ENCODE results near the gene STPG4. TPM values are rescaled to one million over a fixed set of nuclear protein-coding genes. Genes with fewer than 3 reads are reported as not detected.
A peak's percentile ranks its signal among the peaks of the same experiment; 100 is the strongest.

Gene STPG4
- total RNA-seq, 1 experiment from 2014 or later = 0.79 TPM

- Mint-ChIP-seq H3K9me3 (ENCODE audit: unreplicated experiment) (no peaks in the 10 kb centered on the region), H3K36me3 (ENCODE audit: insufficient read depth, unreplicated experiment) (peaks cover 74% of the 10 kb centered on the region), H3K27ac (ENCODE audit: unreplicated experiment) (peak overlapping the region; percentile 89), H3K4me1 (ENCODE audit: low read depth, unreplicated experiment) (peaks cover 67% of the 10 kb centered on the region), H3K27me3 (ENCODE audit: insufficient read depth, unreplicated experiment) (no peaks in the 10 kb centered on the region), H3K4me3 (ENCODE audit: unreplicated experiment) (no peak overlapping the region)
- ChIA-PET POLR2A (no interaction called here), CTCF (no interaction called here)
- no peak for DNase-seq
- Histone ChIP-seq H3K9me3 (no peaks in the 10 kb centered on the region), H3K36me3 (ENCODE audit: control insufficient read depth, insufficient read depth, low read length) (peaks cover 1% of the 10 kb centered on the region; the same call in 1 of the 2 replicates), H3K4me1 (peaks cover 60% of the 10 kb centered on the region), H3K4me3 (ENCODE audit: low read depth, low read length) (no peak overlapping the region), H3K27me3 (replicated peaks; ENCODE audit: control insufficient read depth, insufficient read depth, low read length) (no peaks in the 10 kb centered on the region)
- TF ChIP-seq, protein P1, sequence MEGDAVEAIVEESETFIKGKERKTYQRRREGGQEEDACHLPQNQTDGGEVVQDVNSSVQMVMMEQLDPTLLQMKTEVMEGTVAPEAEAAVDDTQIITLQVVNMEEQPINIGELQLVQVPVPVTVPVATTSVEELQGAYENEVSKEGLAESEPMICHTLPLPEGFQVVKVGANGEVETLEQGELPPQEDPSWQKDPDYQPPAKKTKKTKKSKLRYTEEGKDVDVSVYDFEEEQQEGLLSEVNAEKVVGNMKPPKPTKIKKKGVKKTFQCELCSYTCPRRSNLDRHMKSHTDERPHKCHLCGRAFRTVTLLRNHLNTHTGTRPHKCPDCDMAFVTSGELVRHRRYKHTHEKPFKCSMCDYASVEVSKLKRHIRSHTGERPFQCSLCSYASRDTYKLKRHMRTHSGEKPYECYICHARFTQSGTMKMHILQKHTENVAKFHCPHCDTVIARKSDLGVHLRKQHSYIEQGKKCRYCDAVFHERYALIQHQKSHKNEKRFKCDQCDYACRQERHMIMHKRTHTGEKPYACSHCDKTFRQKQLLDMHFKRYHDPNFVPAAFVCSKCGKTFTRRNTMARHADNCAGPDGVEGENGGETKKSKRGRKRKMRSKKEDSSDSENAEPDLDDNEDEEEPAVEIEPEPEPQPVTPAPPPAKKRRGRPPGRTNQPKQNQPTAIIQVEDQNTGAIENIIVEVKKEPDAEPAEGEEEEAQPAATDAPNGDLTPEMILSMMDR (IDR thresholded peaks at IDR 0.05; ENCODE audit: insufficient read depth in 1 of 2, low read depth in 1 of 2, low read length in 1 of 2, severe bottlenecking in 1 of 2, unreplicated experiment in 1 of 2) = no peak
- BruUV-seq (replicated peaks) = no TSS peak
- intact Hi-C loops (cut with micrococcal nuclease; ENCODE audit: unreplicated experiment) = loop anchor here (5.0 kb wide), 1 partner anchor 48 kb away; no protein-coding TSS in a partner anchor
These were observed 80.4 kb downstream of the STPG4 start for GRCh38 chr2:47074691-47075090.

GRCh38 chr2:47073641-47074040 is 81.5 kb downstream of the STPG4 start:
- peak overlapping the region; percentile 89 for H3K27ac Mint-ChIP-seq (ENCODE audit: unreplicated experiment)
- H3K27me3 Mint-ChIP-seq (ENCODE audit: insufficient read depth, unreplicated experiment) = no peaks in the 10 kb centered on the region
- peaks cover 63% of the 10 kb centered on the region for H3K4me1 ChIP-seq

GRCh38 chr2:47073217-47073616 is 81.9 kb downstream of the STPG4 start:
- Mint-ChIP-seq H3K27me3 (ENCODE audit: insufficient read depth, unreplicated experiment) (no peaks in the 10 kb centered on the region), H3K4me1 (ENCODE audit: low read depth, unreplicated experiment) (peaks cover 61% of the 10 kb centered on the region), H3K36me3 (ENCODE audit: insufficient read depth, unreplicated experiment) (peaks cover 69% of the 10 kb centered on the region), H3K9me3 (ENCODE audit: unreplicated experiment) (no peaks in the 10 kb centered on the region), H3K4me3 (ENCODE audit: unreplicated experiment) (no peak overlapping the region), H3K27ac (ENCODE audit: unreplicated experiment) (peak overlapping the region; percentile 88)
- peaks cover 63% of the 10 kb centered on the region for H3K4me1 ChIP-seq
- ChIA-PET POLR2A (no interaction called here), CTCF (no interaction called here)
- intact Hi-C loops (cut with micrococcal nuclease; ENCODE audit: unreplicated experiment) = no loop called here
- TF ChIP-seq, protein P1 (IDR thresholded peaks at IDR 0.05; ENCODE audit: insufficient read depth in 1 of 2, low read depth in 1 of 2, low read length in 1 of 2, severe bottlenecking in 1 of 2, unreplicated experiment in 1 of 2) = no peak
- no peaks in the 10 kb centered on the region for H3K27me3 ChIP-seq (replicated peaks; ENCODE audit: control insufficient read depth, insufficient read depth, low read length)
- no TSS peak for BruUV-seq (replicated peaks)
- no peak overlapping the region for H3K4me3 ChIP-seq (ENCODE audit: low read depth, low read length)
- DNase-seq = no peak
- peaks cover 1% of the 10 kb centered on the region; the same call in 1 of the 2 replicates for H3K36me3 ChIP-seq (ENCODE audit: control insufficient read depth, insufficient read depth, low read length)
- no peaks in the 10 kb centered on the region for H3K9me3 ChIP-seq

More at GRCh38 chr2:47073641-47074040, 81.5 kb downstream of the STPG4 start:
- no peaks in the 10 kb centered on the region for H3K9me3 Mint-ChIP-seq (ENCODE audit: unreplicated experiment)
- no TSS peak for BruUV-seq (replicated peaks)
- TF ChIP-seq, protein P1 (IDR thresholded peaks at IDR 0.05; ENCODE audit: insufficient read depth in 1 of 2, low read depth in 1 of 2, low read length in 1 of 2, severe bottlenecking in 1 of 2, unreplicated experiment in 1 of 2) = no peak
- DNase-seq = no peak
- no peaks in the 10 kb centered on the region for H3K9me3 ChIP-seq
- peaks cover 67% of the 10 kb centered on the region for H3K36me3 Mint-ChIP-seq (ENCODE audit: insufficient read depth, unreplicated experiment)
- ChIA-PET POLR2A (no interaction called here), CTCF (no interaction called here)
- H3K4me3 ChIP-seq (ENCODE audit: low read depth, low read length) = no peak overlapping the region
- H3K36me3 ChIP-seq (ENCODE audit: control insufficient read depth, insufficient read depth, low read length) = peaks cover 1% of the 10 kb centered on the region; the same call in 1 of the 2 replicates
- H3K4me1 Mint-ChIP-seq (ENCODE audit: low read depth, unreplicated experiment) = peaks cover 59% of the 10 kb centered on the region
- H3K27me3 ChIP-seq (replicated peaks; ENCODE audit: control insufficient read depth, insufficient read depth, low read length) = no peaks in the 10 kb centered on the region
- no peak overlapping the region for H3K4me3 Mint-ChIP-seq (ENCODE audit: unreplicated experiment)
- intact Hi-C loops (cut with micrococcal nuclease; ENCODE audit: unreplicated experiment) = no loop called here
